ENCODE data around the gene FGFRL1.

DNA sequence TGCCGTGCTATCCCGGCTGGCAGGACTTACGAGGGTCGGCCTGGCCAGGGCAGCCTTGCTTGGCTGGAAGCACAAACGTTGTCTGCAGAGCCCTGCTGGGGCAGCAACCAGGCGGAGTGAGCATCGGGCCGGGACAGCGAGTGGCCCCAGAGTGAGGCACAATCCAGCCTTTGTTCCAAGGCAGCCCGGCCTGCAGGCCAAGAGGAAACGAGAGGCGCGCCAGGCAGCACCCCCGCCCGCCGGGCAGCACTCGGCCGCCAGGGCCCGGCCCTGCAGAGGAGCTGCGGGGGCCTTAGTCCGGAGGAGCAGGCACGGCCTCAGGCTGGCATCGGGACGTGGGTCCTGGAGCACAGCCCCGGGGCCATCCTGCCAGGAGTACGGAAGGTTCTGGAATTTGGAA, 24.1 kb downstream of the FGFRL1 start:
- TF ChIP-seq JUN (IDR thresholded peaks at IDR 0.05) (no peak), CTCF (IDR thresholded peaks at IDR 0.05) (no peak), POLR2AphosphoS2 (conservative IDR thresholded peaks at IDR 0.05; ENCODE audit: low read length) (no peak), HDAC2 (IDR thresholded peaks at IDR 0.05) (no peak), BHLHE40 (IDR thresholded peaks at IDR 0.05; ENCODE audit: low read depth, low read length) (no peak), TFCP2L1 (CRISPR knock-in tag; IDR thresholded peaks at IDR 0.05) (no peak), CHD2 (IDR thresholded peaks at IDR 0.05; ENCODE audit: low read length, partially characterized antibody) (no peak), RFX5 (IDR thresholded peaks at IDR 0.05) (no peak), POLR2A (IDR thresholded peaks at IDR 0.05; ENCODE audit: low read length) (no peak), EP300 (IDR thresholded peaks at IDR 0.05) (no peak), RAD21 (conservative IDR thresholded peaks at IDR 0.05 in 1 of 2, IDR thresholded peaks at IDR 0.05 in 1 of 2) (no peak)
- TF ChIP-seq, protein P1, sequence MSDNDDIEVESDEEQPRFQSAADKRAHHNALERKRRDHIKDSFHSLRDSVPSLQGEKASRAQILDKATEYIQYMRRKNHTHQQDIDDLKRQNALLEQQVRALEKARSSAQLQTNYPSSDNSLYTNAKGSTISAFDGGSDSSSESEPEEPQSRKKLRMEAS (IDR thresholded peaks at IDR 0.05): no peak
- TF ChIP-seq, protein P2, sequence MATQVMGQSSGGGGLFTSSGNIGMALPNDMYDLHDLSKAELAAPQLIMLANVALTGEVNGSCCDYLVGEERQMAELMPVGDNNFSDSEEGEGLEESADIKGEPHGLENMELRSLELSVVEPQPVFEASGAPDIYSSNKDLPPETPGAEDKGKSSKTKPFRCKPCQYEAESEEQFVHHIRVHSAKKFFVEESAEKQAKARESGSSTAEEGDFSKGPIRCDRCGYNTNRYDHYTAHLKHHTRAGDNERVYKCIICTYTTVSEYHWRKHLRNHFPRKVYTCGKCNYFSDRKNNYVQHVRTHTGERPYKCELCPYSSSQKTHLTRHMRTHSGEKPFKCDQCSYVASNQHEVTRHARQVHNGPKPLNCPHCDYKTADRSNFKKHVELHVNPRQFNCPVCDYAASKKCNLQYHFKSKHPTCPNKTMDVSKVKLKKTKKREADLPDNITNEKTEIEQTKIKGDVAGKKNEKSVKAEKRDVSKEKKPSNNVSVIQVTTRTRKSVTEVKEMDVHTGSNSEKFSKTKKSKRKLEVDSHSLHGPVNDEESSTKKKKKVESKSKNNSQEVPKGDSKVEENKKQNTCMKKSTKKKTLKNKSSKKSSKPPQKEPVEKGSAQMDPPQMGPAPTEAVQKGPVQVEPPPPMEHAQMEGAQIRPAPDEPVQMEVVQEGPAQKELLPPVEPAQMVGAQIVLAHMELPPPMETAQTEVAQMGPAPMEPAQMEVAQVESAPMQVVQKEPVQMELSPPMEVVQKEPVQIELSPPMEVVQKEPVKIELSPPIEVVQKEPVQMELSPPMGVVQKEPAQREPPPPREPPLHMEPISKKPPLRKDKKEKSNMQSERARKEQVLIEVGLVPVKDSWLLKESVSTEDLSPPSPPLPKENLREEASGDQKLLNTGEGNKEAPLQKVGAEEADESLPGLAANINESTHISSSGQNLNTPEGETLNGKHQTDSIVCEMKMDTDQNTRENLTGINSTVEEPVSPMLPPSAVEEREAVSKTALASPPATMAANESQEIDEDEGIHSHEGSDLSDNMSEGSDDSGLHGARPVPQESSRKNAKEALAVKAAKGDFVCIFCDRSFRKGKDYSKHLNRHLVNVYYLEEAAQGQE (IDR thresholded peaks at IDR 0.05): no peak
